ENCODE measurements around the gene MRPL20.

Gene MRPL20

GRCh38 chr1:1356796-1357401 is 50.2 kb downstream of the MRPL20 start:
- no peak overlapping the region for H3K4me3 ChIP-seq (ENCODE audit: low read length)
- DNase-seq (ENCODE audit: low read depth, low spot score): no peak

GRCh38 chr1:1356166-1356795 is 50.8 kb downstream of the MRPL20 start:
- no peak overlapping the region for H3K4me3 ChIP-seq (ENCODE audit: low read length)
- no peak for DNase-seq (ENCODE audit: low read depth, low spot score)

GRCh38 chr1:1355416-1355815 is 51.7 kb downstream of the MRPL20 start:
- no peak for DNase-seq (ENCODE audit: low read depth, low spot score)
- no peak overlapping the region for H3K4me3 ChIP-seq (ENCODE audit: low read length)

- no peak overlapping the region for H3K4me3 ChIP-seq (ENCODE audit: low read length)
Observed at GRCh38 chr1:1354271-1355247, 52.5 kb downstream of the MRPL20 start.

GRCh38 chr1:1353389-1354151 is 53.5 kb downstream of the MRPL20 start:
- DNase-seq (ENCODE audit: low read depth, low spot score): no peak
- H3K4me3 ChIP-seq (ENCODE audit: low read length): no peak overlapping the region

More at GRCh38 chr1:1354271-1355247, 52.5 kb downstream of the MRPL20 start:
- no peak for DNase-seq (ENCODE audit: low read depth, low spot score)

GRCh38 chr1:1352786-1353388 is 54.2 kb downstream of the MRPL20 start:
- no peak for DNase-seq (ENCODE audit: low read depth, low spot score)
- no peak overlapping the region for H3K4me3 ChIP-seq (ENCODE audit: low read length)

Measured in Jurkat, Clone E6-1 (cell line).